AG09309 (cell line): Measurements from ENCODE around the gene GPS1.

Experiments
- DNase-seq: peaks from one replicate; pipeline ENCODE4 v3.0.0-alpha.2; 2010; ENCODE audit warnings: low read depth
- H3K4me3 ChIP-seq: 2 replicates; pipeline ENCODE4 v1.5.1; 2011; ENCODE audit warnings: mild to moderate bottlenecking, low read depth, low read length, moderate library complexity; ENCODE audit not compliant: control insufficient read depth
- TF ChIP-seq, protein P1 (sequence below): IDR thresholded peaks from 2 replicates; pipeline ENCODE4 v1.5.1; 2011; ENCODE audit warnings: mild to moderate bottlenecking, low read depth, low read length, inconsistent platforms; ENCODE audit not compliant: insufficient read depth, control insufficient read depth; ENCODE audit errors: missing control alignments

The GPS1 gene

DNA sequence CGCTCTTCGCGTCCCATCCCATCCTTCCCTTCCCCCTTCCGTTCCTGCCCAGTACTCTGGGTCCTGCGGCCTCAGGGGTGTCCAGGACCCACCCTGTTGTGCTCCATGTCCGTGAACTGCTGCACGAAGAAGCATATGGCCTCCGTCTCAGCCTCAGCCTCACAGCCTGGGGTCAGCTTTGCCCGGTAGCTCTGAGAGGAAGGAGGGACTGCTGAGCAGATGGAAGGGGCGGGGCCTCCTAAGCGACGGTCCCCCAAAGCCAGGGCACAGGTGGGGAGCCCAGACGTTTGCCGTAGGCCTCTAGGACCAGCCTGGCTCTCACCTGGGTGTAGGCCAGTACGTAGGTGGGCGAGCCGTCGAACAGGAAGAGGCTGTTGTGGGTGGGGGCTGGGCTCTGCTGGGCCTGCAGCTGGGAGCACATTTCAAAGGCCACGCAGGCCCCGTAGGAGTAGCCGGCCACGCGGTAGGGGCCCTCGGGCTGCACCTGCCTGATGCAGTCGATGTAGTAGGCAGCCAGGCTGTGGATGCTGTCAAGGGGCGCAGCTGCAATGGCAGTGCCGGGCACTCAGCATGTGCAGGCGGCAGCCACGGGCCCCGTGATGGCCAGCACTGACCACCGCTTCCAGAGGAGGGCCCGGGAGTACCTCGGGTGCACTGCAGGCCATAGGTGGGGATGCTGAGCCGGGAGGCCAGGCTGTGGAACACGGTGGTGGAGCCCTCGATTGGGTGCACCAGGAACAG is 28.5 kb downstream of the GPS1 start:
- no peak overlapping the region for H3K4me3 ChIP-seq
- TF ChIP-seq, protein P1, sequence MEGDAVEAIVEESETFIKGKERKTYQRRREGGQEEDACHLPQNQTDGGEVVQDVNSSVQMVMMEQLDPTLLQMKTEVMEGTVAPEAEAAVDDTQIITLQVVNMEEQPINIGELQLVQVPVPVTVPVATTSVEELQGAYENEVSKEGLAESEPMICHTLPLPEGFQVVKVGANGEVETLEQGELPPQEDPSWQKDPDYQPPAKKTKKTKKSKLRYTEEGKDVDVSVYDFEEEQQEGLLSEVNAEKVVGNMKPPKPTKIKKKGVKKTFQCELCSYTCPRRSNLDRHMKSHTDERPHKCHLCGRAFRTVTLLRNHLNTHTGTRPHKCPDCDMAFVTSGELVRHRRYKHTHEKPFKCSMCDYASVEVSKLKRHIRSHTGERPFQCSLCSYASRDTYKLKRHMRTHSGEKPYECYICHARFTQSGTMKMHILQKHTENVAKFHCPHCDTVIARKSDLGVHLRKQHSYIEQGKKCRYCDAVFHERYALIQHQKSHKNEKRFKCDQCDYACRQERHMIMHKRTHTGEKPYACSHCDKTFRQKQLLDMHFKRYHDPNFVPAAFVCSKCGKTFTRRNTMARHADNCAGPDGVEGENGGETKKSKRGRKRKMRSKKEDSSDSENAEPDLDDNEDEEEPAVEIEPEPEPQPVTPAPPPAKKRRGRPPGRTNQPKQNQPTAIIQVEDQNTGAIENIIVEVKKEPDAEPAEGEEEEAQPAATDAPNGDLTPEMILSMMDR, result no peak
- DNase-seq, result no peak

DNA sequence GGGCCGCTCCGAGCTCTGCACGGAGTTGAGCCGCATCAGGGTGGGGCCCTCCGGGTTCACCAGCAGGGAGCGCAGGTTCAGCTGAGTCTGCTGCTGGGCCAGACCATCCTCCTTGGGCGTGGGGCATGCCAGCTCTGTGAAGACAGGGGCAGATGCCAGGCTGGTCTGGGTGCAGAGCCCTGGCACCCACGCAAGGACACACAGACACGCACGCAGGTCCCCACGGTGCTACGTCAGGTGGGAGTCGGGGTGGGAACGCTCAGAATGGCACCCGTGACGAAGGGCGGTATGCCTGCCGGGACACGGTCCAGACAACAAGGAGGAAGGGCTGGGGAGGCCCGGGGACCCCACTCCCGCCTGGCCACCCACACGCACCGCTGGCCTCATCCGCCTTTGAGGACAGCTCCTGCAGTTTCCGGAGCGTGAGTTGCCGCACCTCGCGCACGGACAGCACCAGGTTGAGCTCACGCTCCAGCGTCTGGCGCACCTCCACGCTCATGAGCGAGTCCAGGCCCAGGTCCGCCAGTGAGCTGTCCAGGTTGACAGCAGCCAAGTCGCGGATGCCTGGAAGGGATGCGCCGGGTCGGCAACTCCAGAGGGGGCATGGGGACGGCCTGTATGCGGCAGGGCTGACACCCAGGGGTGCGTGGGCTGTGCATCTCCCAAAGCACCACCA is 29.2 kb downstream of the GPS1 start:
- no peak for DNase-seq
- TF ChIP-seq, protein P1, result no peak
- H3K4me3 ChIP-seq, result no peak overlapping the region

DNA sequence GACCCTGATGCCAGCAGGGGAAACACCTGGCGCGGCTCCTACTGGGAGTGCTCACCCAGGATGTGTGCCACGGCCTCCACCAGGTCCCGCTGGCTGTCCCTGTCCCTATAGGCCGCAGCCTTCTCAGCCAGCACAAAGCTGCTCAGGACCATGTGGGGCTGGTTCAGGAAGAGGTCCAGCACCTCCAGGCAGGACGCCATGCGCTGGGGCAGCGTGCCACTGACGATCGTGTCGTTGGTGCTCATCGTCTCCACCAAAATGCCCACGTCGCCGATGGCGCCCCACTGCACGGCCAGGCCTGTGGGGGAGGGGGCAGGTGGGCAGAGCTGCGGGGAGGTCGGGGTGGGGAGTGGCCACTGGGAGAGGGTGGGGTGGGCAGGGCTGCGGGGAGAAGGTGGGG is 29.8 kb downstream of the GPS1 start:
- H3K4me3 ChIP-seq, result no peak overlapping the region
- TF ChIP-seq, protein P1, result no peak
- DNase-seq, result no peak

DNA sequence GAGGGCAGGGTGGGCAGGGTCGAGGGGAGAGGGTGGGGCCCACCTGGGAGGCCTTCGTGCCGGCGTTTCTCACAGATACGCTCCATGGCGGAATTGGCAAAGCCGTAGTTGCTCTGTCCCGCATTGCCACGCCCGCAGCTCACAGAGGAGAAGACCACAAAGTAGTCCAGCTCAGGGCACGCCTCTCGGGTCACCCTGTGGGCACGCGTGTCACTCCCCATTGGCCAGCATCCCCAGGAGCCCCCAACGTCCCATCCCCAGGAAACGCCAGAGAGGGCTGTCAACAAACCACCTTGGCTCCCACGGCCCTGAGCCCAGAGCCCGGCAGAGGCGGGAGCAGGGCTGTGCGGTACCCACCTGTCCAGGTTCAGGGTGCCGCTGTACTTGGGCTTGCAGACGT is 30.3 kb downstream of the GPS1 start:
- TF ChIP-seq, protein P1, result no peak
- H3K4me3 ChIP-seq, result no peak overlapping the region
- no peak for DNase-seq

DNA sequence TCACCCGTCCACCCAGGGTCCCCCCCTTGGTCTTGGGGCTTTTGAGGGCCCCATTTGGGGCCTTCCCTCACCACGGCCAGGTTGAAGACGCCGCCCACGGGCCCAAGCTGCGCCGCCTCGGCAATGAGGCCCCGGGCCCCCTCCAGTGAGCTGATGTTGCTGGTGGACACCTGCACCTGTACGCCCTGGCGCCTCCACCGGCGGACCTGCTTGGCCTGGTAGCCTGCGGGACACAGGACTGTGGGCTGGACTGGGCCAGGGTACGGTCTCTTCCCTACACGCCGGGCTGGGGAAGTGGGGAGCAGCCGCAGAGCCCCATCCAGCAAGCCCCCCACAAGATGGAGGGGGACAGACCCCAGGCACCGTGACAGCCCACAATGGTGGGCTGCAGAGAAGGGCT is 30.8 kb downstream of the GPS1 start:
- DNase-seq, result no peak
- TF ChIP-seq, protein P1, result no peak
- no peak overlapping the region for H3K4me3 ChIP-seq

DNA sequence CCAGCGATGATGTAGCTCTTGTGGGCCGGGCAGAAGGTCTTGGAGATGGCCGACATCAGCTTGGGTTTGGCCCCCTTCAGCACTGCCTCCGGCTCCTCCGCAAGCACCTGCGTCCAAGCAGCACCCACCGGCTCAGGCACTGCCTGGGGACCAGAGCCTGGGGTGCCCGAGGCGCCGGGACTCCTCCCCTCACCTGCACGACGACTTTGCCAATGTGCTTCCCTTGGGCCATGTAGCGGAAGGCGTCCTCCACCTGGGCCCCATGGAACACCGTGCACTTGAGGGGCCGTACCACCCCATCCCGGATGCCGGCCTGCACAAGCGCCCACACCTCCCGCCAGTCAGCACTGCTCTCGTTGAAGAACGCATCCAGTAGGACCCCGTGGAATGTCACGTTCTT is 31.3 kb downstream of the GPS1 start:
- TF ChIP-seq, protein P1, result no peak
- no peak overlapping the region for H3K4me3 ChIP-seq
- no peak for DNase-seq
